ENCODE results near the gene JAKMIP1. TPM values are rescaled to one million over a fixed set of nuclear protein-coding genes. Genes with fewer than 3 reads are reported as not detected.

JAKMIP1 gene
- total RNA-seq, 1 donor from 2014 or later, result 5.5 TPM

- H3K9ac ChIP-seq, result no peak overlapping the region
- H2AFZ ChIP-seq (replicated peaks), result no peak overlapping the region
- H3K27me3 ChIP-seq, result peaks cover 21% of the 10 kb centered on the region
- H3K4me3 ChIP-seq, result no peak overlapping the region
- no peaks in the 10 kb centered on the region for H3K9me3 ChIP-seq (ENCODE audit: low read depth)
- Mint-ChIP-seq H3K27ac (no peak overlapping the region), H3K27me3 (ENCODE audit: insufficient read depth, low read depth) (peaks cover 6% of the 10 kb centered on the region), H3K9me3 (peaks cover 5% of the 10 kb centered on the region), H3K4me3 (no peak overlapping the region), H3K4me1 (peaks cover 5% of the 10 kb centered on the region), H3K36me3 (no peaks in the 10 kb centered on the region)
- H3K4me1 ChIP-seq, result no peaks in the 10 kb centered on the region
- H3F3A ChIP-seq (ENCODE audit: low read depth), result no peaks in the 10 kb centered on the region
- no peak for DNase-seq (ENCODE audit: low spot score)
- no peaks in the 10 kb centered on the region for H4K20me1 ChIP-seq (ENCODE audit: low read depth)
- no peaks in the 10 kb centered on the region for H3K79me2 ChIP-seq (ENCODE audit: low read depth)
- H3K36me3 ChIP-seq, result no peaks in the 10 kb centered on the region
- H3K27ac ChIP-seq, result no peak overlapping the region
- no peak overlapping the region for H3K4me2 ChIP-seq
- no peak for TF ChIP-seq CTCF (IDR thresholded peaks at IDR 0.05)
- TF ChIP-seq EZH2 (IDR thresholded peaks at IDR 0.05), result no peak
- TF ChIP-seq EZH2phosphoT487 (IDR thresholded peaks at IDR 0.05), result no peak
Observed at GRCh38 chr4:6239968-6240367, 39.6 kb upstream of the JAKMIP1 start.

- H3K4me1 ChIP-seq, result no peaks in the 10 kb centered on the region
- no peak overlapping the region for H3K4me3 Mint-ChIP-seq
- no peak overlapping the region for H3K9ac ChIP-seq
Observed at GRCh38 chr4:6239486-6239885, 39.1 kb upstream of the JAKMIP1 start.

GRCh38 chr4:6236816-6237390 lies 36.6 kb upstream of the JAKMIP1 start:
- Histone ChIP-seq H2AFZ (replicated peaks) (no peak overlapping the region), H3K4me2 (no peak overlapping the region), H3K4me1 (no peaks in the 10 kb centered on the region), H4K20me1 (ENCODE audit: low read depth) (no peaks in the 10 kb centered on the region), H3K36me3 (no peaks in the 10 kb centered on the region), H3K9ac (no peak overlapping the region), H3K79me2 (ENCODE audit: low read depth) (no peaks in the 10 kb centered on the region), H3F3A (ENCODE audit: low read depth) (no peaks in the 10 kb centered on the region), H3K9me3 (ENCODE audit: low read depth) (no peaks in the 10 kb centered on the region), H3K4me3 (no peak overlapping the region), H3K27ac (no peak overlapping the region), H3K27me3 (no peaks in the 10 kb centered on the region)
- TF ChIP-seq EZH2 (IDR thresholded peaks at IDR 0.05), result no peak
- TF ChIP-seq EZH2phosphoT487 (IDR thresholded peaks at IDR 0.05), result no peak
- TF ChIP-seq CTCF (IDR thresholded peaks at IDR 0.05), result no peak
- H3K27me3 Mint-ChIP-seq (ENCODE audit: insufficient read depth, low read depth), result no peaks in the 10 kb centered on the region
- no peak overlapping the region for H3K27ac Mint-ChIP-seq
- H3K4me3 Mint-ChIP-seq, result no peak overlapping the region
- peaks cover 5% of the 10 kb centered on the region for H3K4me1 Mint-ChIP-seq
- H3K36me3 Mint-ChIP-seq, result no peaks in the 10 kb centered on the region
- no peaks in the 10 kb centered on the region for H3K9me3 Mint-ChIP-seq
- no peak for DNase-seq (ENCODE audit: low spot score)

More at GRCh38 chr4:6239486-6239885, 39.1 kb upstream of the JAKMIP1 start:
- H3K36me3 Mint-ChIP-seq, result no peaks in the 10 kb centered on the region
- H3K9me3 Mint-ChIP-seq, result no peaks in the 10 kb centered on the region
- DNase-seq (ENCODE audit: low spot score), result no peak
- no peak overlapping the region for H3K27ac Mint-ChIP-seq
- H3K27me3 Mint-ChIP-seq (ENCODE audit: insufficient read depth, low read depth), result peaks cover 2% of the 10 kb centered on the region
- no peaks in the 10 kb centered on the region for H3K9me3 ChIP-seq (ENCODE audit: low read depth)
- no peak overlapping the region for H3K27ac ChIP-seq
- H3K79me2 ChIP-seq (ENCODE audit: low read depth), result no peaks in the 10 kb centered on the region
- no peaks in the 10 kb centered on the region for H3F3A ChIP-seq (ENCODE audit: low read depth)
- no peak overlapping the region for H3K4me2 ChIP-seq
- no peaks in the 10 kb centered on the region for H4K20me1 ChIP-seq (ENCODE audit: low read depth)
- H3K4me3 ChIP-seq, result no peak overlapping the region
- peaks cover 17% of the 10 kb centered on the region for H3K27me3 ChIP-seq
- peaks cover 5% of the 10 kb centered on the region for H3K4me1 Mint-ChIP-seq
- TF ChIP-seq EZH2phosphoT487 (IDR thresholded peaks at IDR 0.05) (no peak), CTCF (IDR thresholded peaks at IDR 0.05) (no peak), EZH2 (IDR thresholded peaks at IDR 0.05) (no peak)
- no peak overlapping the region for H2AFZ ChIP-seq (replicated peaks)
- no peaks in the 10 kb centered on the region for H3K36me3 ChIP-seq

All from neural progenitor cell (in vitro differentiated cells).